Fibroblast of mammary gland (primary cell): ENCODE measurements around the gene CIAO3.
"Not testable (repeated sequence)": the region's sequence is repeated elsewhere in the genome, so short reads cannot be mapped to it uniquely, and the experiment has no call there.

Experiments used
- DNase-seq: peaks from one replicate; pipeline ENCODE4 v3.0.0-alpha.2; 2010; ENCODE audit warnings: low read depth
- H3K4me3 ChIP-seq: 2 replicates; pipeline ENCODE4 v1.5.1; 2011; ENCODE audit warnings: low read depth, mild to moderate bottlenecking, low read length, moderate library complexity; ENCODE audit not compliant: control insufficient read depth
- TF ChIP-seq, protein P1 (sequence below): conservative IDR thresholded peaks from 2 replicates; pipeline ENCODE4 v1.5.1; 2011; ENCODE audit warnings: low read depth, low read length, inconsistent platforms; ENCODE audit not compliant: control insufficient read depth, insufficient read depth

CIAO3 gene

DNA sequence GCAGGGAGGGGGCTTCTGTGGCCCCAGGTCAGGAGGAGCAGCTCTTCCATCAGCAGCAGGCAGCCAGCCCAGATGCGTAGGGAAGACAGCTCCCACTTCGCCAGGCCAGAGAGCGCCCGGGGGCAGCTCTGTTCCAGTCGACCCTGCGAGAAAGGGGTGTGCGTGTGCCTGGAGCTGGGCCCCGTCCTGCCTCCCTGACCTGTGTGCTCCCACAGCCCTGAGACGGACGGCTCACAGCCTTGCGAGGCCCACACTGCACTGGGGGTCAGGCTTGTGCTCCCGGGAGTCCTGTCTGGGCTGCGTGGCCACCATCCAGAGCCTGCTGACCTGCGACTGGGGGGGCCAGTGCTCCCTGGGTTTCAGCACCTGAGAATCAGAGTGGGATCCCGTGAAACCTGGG lies 19.3 kb upstream of the CIAO3 start:
- no peak overlapping the region for H3K4me3 ChIP-seq
- TF ChIP-seq, protein P1, sequence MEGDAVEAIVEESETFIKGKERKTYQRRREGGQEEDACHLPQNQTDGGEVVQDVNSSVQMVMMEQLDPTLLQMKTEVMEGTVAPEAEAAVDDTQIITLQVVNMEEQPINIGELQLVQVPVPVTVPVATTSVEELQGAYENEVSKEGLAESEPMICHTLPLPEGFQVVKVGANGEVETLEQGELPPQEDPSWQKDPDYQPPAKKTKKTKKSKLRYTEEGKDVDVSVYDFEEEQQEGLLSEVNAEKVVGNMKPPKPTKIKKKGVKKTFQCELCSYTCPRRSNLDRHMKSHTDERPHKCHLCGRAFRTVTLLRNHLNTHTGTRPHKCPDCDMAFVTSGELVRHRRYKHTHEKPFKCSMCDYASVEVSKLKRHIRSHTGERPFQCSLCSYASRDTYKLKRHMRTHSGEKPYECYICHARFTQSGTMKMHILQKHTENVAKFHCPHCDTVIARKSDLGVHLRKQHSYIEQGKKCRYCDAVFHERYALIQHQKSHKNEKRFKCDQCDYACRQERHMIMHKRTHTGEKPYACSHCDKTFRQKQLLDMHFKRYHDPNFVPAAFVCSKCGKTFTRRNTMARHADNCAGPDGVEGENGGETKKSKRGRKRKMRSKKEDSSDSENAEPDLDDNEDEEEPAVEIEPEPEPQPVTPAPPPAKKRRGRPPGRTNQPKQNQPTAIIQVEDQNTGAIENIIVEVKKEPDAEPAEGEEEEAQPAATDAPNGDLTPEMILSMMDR: no peak
- no peak for DNase-seq

GRCh38 chr16:759110-759910 lies 18.5 kb upstream of the CIAO3 start:
- TF ChIP-seq, protein P1: no peak
- H3K4me3 ChIP-seq: no peak overlapping the region
- no peak for DNase-seq

DNA sequence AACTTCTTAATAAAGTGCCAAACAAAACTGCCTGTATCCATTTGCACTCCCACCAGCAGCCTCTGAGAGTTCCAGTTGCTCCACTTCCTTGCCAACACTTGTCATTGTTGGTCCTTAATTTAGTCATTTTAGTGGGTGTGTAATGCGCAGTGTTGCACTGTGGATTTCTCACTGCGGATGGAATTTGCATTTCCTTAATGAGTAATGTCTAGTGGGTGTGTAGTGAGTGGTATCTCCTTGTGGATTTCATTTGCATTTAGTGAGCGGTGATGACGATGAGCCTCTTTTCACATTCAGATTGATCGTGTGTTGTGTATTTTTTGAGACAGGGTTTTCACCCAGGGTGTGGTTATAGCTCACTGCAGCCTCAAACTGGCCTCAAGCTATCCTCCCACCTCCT lies 15.6 kb upstream of the CIAO3 start:
- no peak for DNase-seq
- TF ChIP-seq, protein P1: no peak
- H3K4me3 ChIP-seq: no peak overlapping the region

- TF ChIP-seq, protein P1: no peak
- no peak overlapping the region for H3K4me3 ChIP-seq
- DNase-seq: no peak
Measured at GRCh38 chr16:754656-755055, 13.9 kb upstream of the CIAO3 start.

- not testable (repeated sequence) for H3K4me3 ChIP-seq, DNase-seq
Measured at GRCh38 chr16:754121-754607, 13.4 kb upstream of the CIAO3 start.

- no peak overlapping the region for H3K4me3 ChIP-seq
- DNase-seq: no peak
- TF ChIP-seq, protein P1: no peak
Measured at GRCh38 chr16:752007-752312, 11.2 kb upstream of the CIAO3 start.

GRCh38 chr16:751152-752006 lies 10.6 kb upstream of the CIAO3 start:
- TF ChIP-seq, protein P1: no peak
- DNase-seq: no peak
- no peak overlapping the region for H3K4me3 ChIP-seq
